ENCODE results near the gene PTPN1.

The PTPN1 gene

GRCh38 chr20:50574108-50574507, 63.9 kb downstream of the PTPN1 start:
- no peak overlapping the region for H3K27ac ChIP-seq (ENCODE audit: low read length)
- peaks cover 7 to 29% of the 10 kb centered on the region in 2 donors for H3K4me1 ChIP-seq (ENCODE audit: control insufficient read depth in 1 of 2, insufficient read depth in 2 of 2, low read length in 2 of 2)
- H3K4me3 ChIP-seq (ENCODE audit: low read depth in 1 of 2, low read length in 2 of 2) = no peak overlapping the region
- no peaks in the 10 kb centered on the region for H3K9me3 ChIP-seq (ENCODE audit: control insufficient read depth in 1 of 2, low read length in 2 of 2)
- peaks cover 27 to 51% of the 10 kb centered on the region in 2 donors for H3K36me3 ChIP-seq (ENCODE audit: control insufficient read depth in 1 of 2, insufficient read depth in 2 of 2, low read length in 2 of 2)
- no peaks in the 10 kb centered on the region for H3K27me3 ChIP-seq (ENCODE audit: low read depth, low read length)

- H3K27me3 ChIP-seq (ENCODE audit: low read depth, low read length) = no peaks in the 10 kb centered on the region
- H3K36me3 ChIP-seq (ENCODE audit: control insufficient read depth in 1 of 2, insufficient read depth in 2 of 2, low read length in 2 of 2) = peaks cover 28 to 51% of the 10 kb centered on the region in 2 donors
- H3K9me3 ChIP-seq (ENCODE audit: control insufficient read depth in 1 of 2, low read length in 2 of 2) = no peaks in the 10 kb centered on the region
- H3K4me3 ChIP-seq (ENCODE audit: low read depth in 1 of 2, low read length in 2 of 2) = no peak overlapping the region
- H3K27ac ChIP-seq (ENCODE audit: low read length) = no peak overlapping the region
- peaks cover 7 to 29% of the 10 kb centered on the region in 2 donors for H3K4me1 ChIP-seq (ENCODE audit: control insufficient read depth in 1 of 2, insufficient read depth in 2 of 2, low read length in 2 of 2)
Observed at GRCh38 chr20:50574586-50574985, 64.4 kb downstream of the PTPN1 start.

- H3K36me3 ChIP-seq (ENCODE audit: control insufficient read depth in 1 of 2, insufficient read depth in 2 of 2, low read length in 2 of 2) = peaks cover 43 to 57% of the 10 kb centered on the region in 2 donors
- H3K4me3 ChIP-seq (ENCODE audit: low read depth in 1 of 2, low read length in 2 of 2) = no peak overlapping the region
- peaks cover 7 to 22% of the 10 kb centered on the region in 2 donors for H3K4me1 ChIP-seq (ENCODE audit: control insufficient read depth in 1 of 2, insufficient read depth in 2 of 2, low read length in 2 of 2)
- peak overlapping the region; percentile 48 for H3K27ac ChIP-seq (ENCODE audit: low read length)
- H3K9me3 ChIP-seq (ENCODE audit: control insufficient read depth in 1 of 2, low read length in 2 of 2) = no peaks in the 10 kb centered on the region
- no peaks in the 10 kb centered on the region for H3K27me3 ChIP-seq (ENCODE audit: low read depth, low read length)
Observed at GRCh38 chr20:50575865-50576720, 65.9 kb downstream of the PTPN1 start.

- Histone ChIP-seq H3K4me3 (ENCODE audit: low read depth in 1 of 2, low read length in 2 of 2) (no peak overlapping the region), H3K27me3 (ENCODE audit: low read depth, low read length) (no peaks in the 10 kb centered on the region), H3K4me1 (ENCODE audit: control insufficient read depth in 1 of 2, insufficient read depth in 2 of 2, low read length in 2 of 2) (peaks cover 7 to 19% of the 10 kb centered on the region in 2 donors), H3K27ac (ENCODE audit: low read length) (no peak overlapping the region), H3K9me3 (ENCODE audit: control insufficient read depth in 1 of 2, low read length in 2 of 2) (no peaks in the 10 kb centered on the region), H3K36me3 (ENCODE audit: control insufficient read depth in 1 of 2, insufficient read depth in 2 of 2, low read length in 2 of 2) (peaks cover 54 to 66% of the 10 kb centered on the region in 2 donors)
Observed at GRCh38 chr20:50577175-50578018, 67.2 kb downstream of the PTPN1 start.

- peaks cover 4 to 13% of the 10 kb centered on the region in 2 donors for H3K4me1 ChIP-seq (ENCODE audit: control insufficient read depth in 1 of 2, insufficient read depth in 2 of 2, low read length in 2 of 2)
- H3K36me3 ChIP-seq (ENCODE audit: control insufficient read depth in 1 of 2, insufficient read depth in 2 of 2, low read length in 2 of 2) = peaks cover 58 to 74% of the 10 kb centered on the region in 2 donors
- H3K9me3 ChIP-seq (ENCODE audit: control insufficient read depth in 1 of 2, low read length in 2 of 2) = no peaks in the 10 kb centered on the region
- no peaks in the 10 kb centered on the region for H3K27me3 ChIP-seq (ENCODE audit: low read depth, low read length)
- no peak overlapping the region for H3K4me3 ChIP-seq (ENCODE audit: low read depth in 1 of 2, low read length in 2 of 2)
- H3K27ac ChIP-seq (ENCODE audit: low read length) = no peak overlapping the region
Observed at GRCh38 chr20:50578061-50578777, 68.0 kb downstream of the PTPN1 start.

- H3K4me3 ChIP-seq (ENCODE audit: low read depth in 1 of 2, low read length in 2 of 2) = no peak overlapping the region
- H3K27me3 ChIP-seq (ENCODE audit: low read depth, low read length) = no peaks in the 10 kb centered on the region
- H3K36me3 ChIP-seq (ENCODE audit: control insufficient read depth in 1 of 2, insufficient read depth in 2 of 2, low read length in 2 of 2) = peaks cover 63 to 80% of the 10 kb centered on the region in 2 donors
- no peaks in the 10 kb centered on the region for H3K9me3 ChIP-seq (ENCODE audit: control insufficient read depth in 1 of 2, low read length in 2 of 2)
- H3K4me1 ChIP-seq (ENCODE audit: control insufficient read depth in 1 of 2, insufficient read depth in 2 of 2, low read length in 2 of 2) = peaks cover 0 to 8% of the 10 kb centered on the region in 2 donors
- no peak overlapping the region for H3K27ac ChIP-seq (ENCODE audit: low read length)
Observed at GRCh38 chr20:50578778-50579165, 68.6 kb downstream of the PTPN1 start.

- H3K9me3 ChIP-seq (ENCODE audit: control insufficient read depth in 1 of 2, low read length in 2 of 2) = no peaks in the 10 kb centered on the region
- peaks cover 0 to 8% of the 10 kb centered on the region in 2 donors for H3K4me1 ChIP-seq (ENCODE audit: control insufficient read depth in 1 of 2, insufficient read depth in 2 of 2, low read length in 2 of 2)
- H3K36me3 ChIP-seq (ENCODE audit: control insufficient read depth in 1 of 2, insufficient read depth in 2 of 2, low read length in 2 of 2) = peaks cover 65 to 80% of the 10 kb centered on the region in 2 donors
- H3K4me3 ChIP-seq (ENCODE audit: low read depth in 1 of 2, low read length in 2 of 2) = no peak overlapping the region
- H3K27ac ChIP-seq (ENCODE audit: low read length) = no peak overlapping the region
- H3K27me3 ChIP-seq (ENCODE audit: low read depth, low read length) = no peaks in the 10 kb centered on the region
Observed at GRCh38 chr20:50579511-50579910, 69.3 kb downstream of the PTPN1 start.

GRCh38 chr20:50580016-50580747, 70.0 kb downstream of the PTPN1 start:
- H3K9me3 ChIP-seq (ENCODE audit: control insufficient read depth in 1 of 2, low read length in 2 of 2) = no peaks in the 10 kb centered on the region
- no peaks in the 10 kb centered on the region for H3K27me3 ChIP-seq (ENCODE audit: low read depth, low read length)
- H3K4me3 ChIP-seq (ENCODE audit: low read depth in 1 of 2, low read length in 2 of 2) = no peak overlapping the region
- peaks cover 58 to 78% of the 10 kb centered on the region in 2 donors for H3K36me3 ChIP-seq (ENCODE audit: control insufficient read depth in 1 of 2, insufficient read depth in 2 of 2, low read length in 2 of 2)
- H3K4me1 ChIP-seq (ENCODE audit: control insufficient read depth in 1 of 2, insufficient read depth in 2 of 2, low read length in 2 of 2) = peaks cover 0 to 8% of the 10 kb centered on the region in 2 donors
- no peak overlapping the region for H3K27ac ChIP-seq (ENCODE audit: low read length)

GRCh38 chr20:50580842-50581544, 70.8 kb downstream of the PTPN1 start:
- no peak overlapping the region for H3K4me3 ChIP-seq (ENCODE audit: low read depth in 1 of 2, low read length in 2 of 2)
- H3K9me3 ChIP-seq (ENCODE audit: control insufficient read depth in 1 of 2, low read length in 2 of 2) = no peaks in the 10 kb centered on the region
- H3K36me3 ChIP-seq (ENCODE audit: control insufficient read depth in 1 of 2, insufficient read depth in 2 of 2, low read length in 2 of 2) = peaks cover 60 to 82% of the 10 kb centered on the region in 2 donors
- no peaks in the 10 kb centered on the region for H3K27me3 ChIP-seq (ENCODE audit: low read depth, low read length)
- peaks cover 0 to 8% of the 10 kb centered on the region in 2 donors for H3K4me1 ChIP-seq (ENCODE audit: control insufficient read depth in 1 of 2, insufficient read depth in 2 of 2, low read length in 2 of 2)
- no peak overlapping the region for H3K27ac ChIP-seq (ENCODE audit: low read length)

GRCh38 chr20:50582092-50582491, 71.9 kb downstream of the PTPN1 start:
- Histone ChIP-seq H3K27me3 (ENCODE audit: low read depth, low read length) (no peaks in the 10 kb centered on the region), H3K4me3 (ENCODE audit: low read depth in 1 of 2, low read length in 2 of 2) (no peak overlapping the region), H3K27ac (ENCODE audit: low read length) (no peak overlapping the region), H3K9me3 (ENCODE audit: control insufficient read depth in 1 of 2, low read length in 2 of 2) (no peaks in the 10 kb centered on the region), H3K36me3 (ENCODE audit: control insufficient read depth in 1 of 2, insufficient read depth in 2 of 2, low read length in 2 of 2) (peaks cover 70 to 91% of the 10 kb centered on the region in 2 donors), H3K4me1 (ENCODE audit: control insufficient read depth in 1 of 2, insufficient read depth in 2 of 2, low read length in 2 of 2) (peaks cover 0 to 8% of the 10 kb centered on the region in 2 donors)
